HUDEP-2 (cell line): Measurements from ENCODE around the gene AKR1A1.
"Not testable (repeated sequence)": the region's sequence is repeated elsewhere in the genome, so short reads cannot be mapped to it uniquely, and the experiment has no call there.

Experiments used
- DNase-seq, 76 experiments: peaks; one replicate each; lab custom pipeline; 2025; ENCODE audit not compliant: unreplicated experiment in 76 of 76; lab: John Stamatoyannopoulos, UW

AKR1A1 gene

GRCh38 chr1:45522324-45523104, 28.1 kb upstream of the AKR1A1 start:
- no peak for DNase-seq

- not testable (repeated sequence) for DNase-seq
Observed at GRCh38 chr1:45523516-45523915, 27.1 kb upstream of the AKR1A1 start.

GRCh38 chr1:45523975-45524374, 26.7 kb upstream of the AKR1A1 start:
- not testable (repeated sequence) for DNase-seq

- no peak for DNase-seq
Observed at GRCh38 chr1:45526135-45526644, 24.4 kb upstream of the AKR1A1 start.

- no peak for DNase-seq
Observed at GRCh38 chr1:45530632-45531135, 19.9 kb upstream of the AKR1A1 start.

- DNase-seq: no peak
Observed at GRCh38 chr1:45531873-45532272, 18.8 kb upstream of the AKR1A1 start.

GRCh38 chr1:45535988-45536766, 14.4 kb upstream of the AKR1A1 start:
- DNase-seq: peak in 3 of 76 experiments; percentile 5 to 11 (median 6)

GRCh38 chr1:45536886-45537285, 13.7 kb upstream of the AKR1A1 start:
- DNase-seq: no peak

- no peak for DNase-seq
Observed at GRCh38 chr1:45541193-45541592, 9.4 kb upstream of the AKR1A1 start.

- no peak for DNase-seq
Observed at GRCh38 chr1:45542591-45542990, 8.0 kb upstream of the AKR1A1 start.

GRCh38 chr1:45543581-45544417, 6.8 kb upstream of the AKR1A1 start:
- no peak for DNase-seq

GRCh38 chr1:45544530-45544929, 6.1 kb upstream of the AKR1A1 start:
- no peak for DNase-seq

GRCh38 chr1:45545019-45545493, 5.6 kb upstream of the AKR1A1 start:
- DNase-seq: no peak

- DNase-seq: no peak
Observed at GRCh38 chr1:45545553-45546310, 4.9 kb upstream of the AKR1A1 start.

- DNase-seq: no peak
Observed at GRCh38 chr1:45551684-45552083, 1.1 kb downstream of the AKR1A1 start.

- no peak for DNase-seq
Observed at GRCh38 chr1:45552331-45552730, 1.7 kb downstream of the AKR1A1 start.

GRCh38 chr1:45554198-45554597, 3.6 kb downstream of the AKR1A1 start:
- DNase-seq: no peak

- no peak for DNase-seq
Observed at GRCh38 chr1:45557422-45557944, 6.9 kb downstream of the AKR1A1 start.

GRCh38 chr1:45563843-45564242, 13.2 kb downstream of the AKR1A1 start:
- no peak for DNase-seq

- no peak for DNase-seq
Observed at GRCh38 chr1:45566722-45567121, 16.1 kb downstream of the AKR1A1 start.
